Peyer's patch (tissue), 4 donors: ENCODE data around the gene EYS.

Experiments
- CTCF ChIP-seq, 6 experiments: fragments of 450-650 bp in 4 of 6; fragments of 200-600 bp in 2 of 6; sonication (generic) in 1 of 6; IDR thresholded peaks; one replicate each; pipeline ENCODE4 v1.5.1; 2017 to 2019; ENCODE audit warnings: antibody characterized with exemption in 6 of 6, mild to moderate bottlenecking in 3 of 6, moderate library complexity in 1 of 6
- POLR2A ChIP-seq, 2 donors: fragments of 450-650 bp; IDR thresholded peaks; one replicate each; pipeline ENCODE4 v1.5.1; 2017; ENCODE audit warnings: antibody characterized with exemption in 2 of 2, mild to moderate bottlenecking in 2 of 2, moderate library complexity in 2 of 2

GRCh38 chr6:63785006-63785405 lies 1922.0 kb downstream of the EYS start:
- TF ChIP-seq CTCF (IDR thresholded peaks at IDR 0.05), result no peak
- no peak for TF ChIP-seq POLR2A (IDR thresholded peaks at IDR 0.05)
